HK-2 (cell line): ENCODE measurements around the gene OR4N2.
"Not testable (repeated sequence)": the region's sequence is repeated elsewhere in the genome, so short reads cannot be mapped to it uniquely, and the experiment has no call there.

Experiments used
- DNase-seq: peaks from one replicate; pipeline ENCODE4 v3.0.0-alpha.2; 2018; ENCODE audit not compliant: unreplicated experiment

The OR4N2 gene, protein sequence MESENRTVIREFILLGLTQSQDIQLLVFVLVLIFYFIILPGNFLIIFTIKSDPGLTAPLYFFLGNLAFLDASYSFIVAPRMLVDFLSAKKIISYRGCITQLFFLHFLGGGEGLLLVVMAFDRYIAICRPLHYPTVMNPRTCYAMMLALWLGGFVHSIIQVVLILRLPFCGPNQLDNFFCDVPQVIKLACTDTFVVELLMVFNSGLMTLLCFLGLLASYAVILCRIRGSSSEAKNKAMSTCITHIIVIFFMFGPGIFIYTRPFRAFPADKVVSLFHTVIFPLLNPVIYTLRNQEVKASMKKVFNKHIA

DNA sequence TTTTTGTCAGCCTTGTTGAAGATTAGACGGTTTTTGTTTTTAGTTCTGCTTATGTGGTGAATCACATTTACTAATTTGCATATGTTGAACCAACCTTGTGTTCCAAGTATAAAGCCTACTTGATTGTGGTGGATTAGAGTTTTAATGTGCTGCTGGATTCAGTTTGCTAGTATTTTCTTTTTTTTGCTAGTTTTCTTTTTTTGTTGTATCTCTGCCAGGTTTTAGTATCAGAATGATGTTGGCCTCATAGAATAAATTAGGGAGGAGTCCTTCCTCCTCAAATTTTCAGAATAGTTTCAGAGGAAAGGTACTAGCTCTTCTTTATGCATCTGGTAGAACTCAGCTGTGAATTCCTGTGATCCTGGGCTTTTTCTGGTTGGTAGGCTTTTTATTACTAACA lies at the start of gene OR4N2:
Gene OR4N2 (plus strand): TSS at position 301 of the 400 bp plus-strand sequence. CDS start 23,679 bp downstream, outside the sequence.
- DNase-seq, result not testable (repeated sequence)

GRCh38 chr14:19754172-19754571 lies 49.4 kb upstream of the OR4N2 start:
- DNase-seq, result no peak

GRCh38 chr14:19771491-19771890 lies 32.1 kb upstream of the OR4N2 start:
- DNase-seq, result not testable (repeated sequence)

GRCh38 chr14:19771895-19772430 lies 31.6 kb upstream of the OR4N2 start:
- DNase-seq, result no peak

DNA sequence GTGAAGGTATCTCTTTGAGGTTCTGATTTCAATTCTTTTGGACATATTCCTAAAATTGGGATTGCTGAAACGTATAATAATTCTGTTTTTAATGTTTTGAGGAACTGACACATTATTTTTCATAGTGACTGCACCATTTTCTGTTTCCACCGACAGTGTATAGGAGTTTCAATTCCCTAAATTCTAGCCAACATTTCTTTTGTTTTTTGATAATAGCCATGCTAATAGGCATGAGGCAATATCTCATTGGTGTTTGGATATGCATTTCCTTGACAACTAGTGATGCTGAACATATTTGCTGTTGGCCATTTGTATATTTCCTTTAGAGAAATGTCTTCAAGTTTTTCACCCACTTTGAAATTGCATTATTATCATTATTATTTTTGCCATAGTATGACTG lies 31.1 kb upstream of the OR4N2 start:
- DNase-seq, result not testable (repeated sequence)

DNA sequence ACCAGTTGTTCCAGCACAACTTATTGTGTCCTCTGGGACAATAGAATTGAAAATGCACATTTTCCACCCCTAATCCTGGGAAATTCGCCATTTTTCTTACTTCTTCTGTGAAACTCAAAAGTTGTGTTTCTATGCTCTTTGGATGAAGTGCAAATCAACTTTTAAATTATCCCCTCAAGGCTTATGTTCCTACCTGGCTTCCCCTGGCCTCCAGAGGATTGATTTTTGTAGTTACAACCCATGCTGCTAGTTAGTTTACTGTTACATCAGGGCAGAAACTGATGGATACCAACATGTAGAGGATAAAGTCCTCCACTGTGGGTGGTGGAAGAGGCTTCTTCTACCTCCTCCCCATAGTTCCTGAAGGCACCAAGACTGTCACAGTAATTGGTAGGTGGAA lies 30.4 kb upstream of the OR4N2 start, which contains the start of gene OR4M1:
Gene OR4M1 (plus strand): TSS at position 301 of the 400 bp plus-strand sequence. CDS start 6,819 bp downstream, outside the sequence.
- not testable (repeated sequence) for DNase-seq

DNA sequence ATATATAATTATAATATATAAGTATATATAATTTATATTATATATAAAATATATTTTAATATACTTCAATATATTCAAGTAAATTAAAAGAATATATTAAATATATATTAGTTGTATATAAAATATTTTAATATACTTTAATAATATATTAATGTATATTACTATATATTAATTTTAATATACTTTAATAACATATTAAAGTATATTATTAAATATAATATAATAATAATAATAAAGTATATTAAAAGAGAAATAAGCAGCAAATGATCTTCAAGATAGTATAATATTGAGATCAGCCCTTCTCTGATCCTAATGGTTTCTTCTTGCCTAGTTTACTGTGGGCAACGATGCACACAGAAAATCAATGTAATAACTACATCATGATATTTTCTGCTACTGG lies 28.0 kb upstream of the OR4N2 start:
- no peak for DNase-seq

DNA sequence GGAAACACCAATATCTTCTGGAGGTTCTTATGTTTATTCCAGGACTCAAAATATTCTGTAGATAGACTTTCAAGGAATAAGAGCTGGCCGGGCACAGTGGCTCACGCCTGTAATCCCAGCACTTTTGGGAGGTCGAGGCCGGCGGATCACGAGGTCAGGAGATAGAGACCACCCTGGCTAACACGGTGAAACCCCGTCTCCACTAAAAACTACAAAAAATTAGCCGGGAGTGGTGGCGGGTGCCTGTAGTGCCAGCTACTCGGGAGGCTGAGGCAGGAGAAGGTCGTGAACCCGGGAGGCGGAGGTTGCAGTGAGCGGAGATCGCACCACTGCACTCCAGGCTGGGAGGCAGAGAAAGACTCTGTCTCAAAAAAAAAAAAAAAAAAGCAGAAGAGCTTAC lies 17.7 kb upstream of the OR4N2 start:
- DNase-seq, result not testable (repeated sequence)

DNA sequence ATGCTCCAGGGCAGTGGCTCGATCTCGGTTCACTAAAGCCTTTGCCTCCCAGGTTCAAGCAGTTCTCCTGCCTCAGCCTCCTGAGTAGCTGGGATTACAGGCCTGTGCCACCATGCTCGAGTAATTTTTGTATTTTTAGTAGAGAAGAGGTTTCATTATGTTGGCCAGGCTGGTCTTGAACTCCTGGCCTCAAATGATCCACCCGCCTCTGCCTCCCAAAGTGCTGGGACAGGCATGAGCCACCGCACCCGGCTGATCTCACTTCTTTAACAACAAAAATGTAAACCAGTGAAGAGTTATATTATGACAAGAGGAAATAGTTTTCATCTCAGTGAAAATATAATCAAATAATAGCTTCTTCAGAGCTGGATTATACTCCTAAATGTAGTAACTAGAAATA lies 16.3 kb upstream of the OR4N2 start:
- not testable (repeated sequence) for DNase-seq

DNA sequence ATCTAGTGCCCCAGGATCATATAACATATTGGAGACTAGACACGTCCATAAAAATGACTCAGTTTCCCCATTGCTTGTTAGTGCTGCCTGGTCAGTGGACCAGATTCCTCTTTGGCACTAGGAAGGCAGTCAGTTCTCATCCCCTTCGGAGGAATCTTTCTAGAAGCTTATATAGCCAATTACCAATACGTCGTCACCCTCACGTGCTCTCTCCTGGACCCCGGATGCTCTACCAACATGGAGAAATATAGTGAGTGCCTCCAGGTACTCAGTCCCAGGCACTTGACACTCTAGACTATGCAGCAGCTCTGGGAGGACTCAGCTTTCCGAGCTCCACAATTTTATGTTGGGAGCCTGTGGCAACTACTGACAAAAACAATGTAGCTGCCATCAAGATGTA lies 15.4 kb upstream of the OR4N2 start:
- DNase-seq, result not testable (repeated sequence)

DNA sequence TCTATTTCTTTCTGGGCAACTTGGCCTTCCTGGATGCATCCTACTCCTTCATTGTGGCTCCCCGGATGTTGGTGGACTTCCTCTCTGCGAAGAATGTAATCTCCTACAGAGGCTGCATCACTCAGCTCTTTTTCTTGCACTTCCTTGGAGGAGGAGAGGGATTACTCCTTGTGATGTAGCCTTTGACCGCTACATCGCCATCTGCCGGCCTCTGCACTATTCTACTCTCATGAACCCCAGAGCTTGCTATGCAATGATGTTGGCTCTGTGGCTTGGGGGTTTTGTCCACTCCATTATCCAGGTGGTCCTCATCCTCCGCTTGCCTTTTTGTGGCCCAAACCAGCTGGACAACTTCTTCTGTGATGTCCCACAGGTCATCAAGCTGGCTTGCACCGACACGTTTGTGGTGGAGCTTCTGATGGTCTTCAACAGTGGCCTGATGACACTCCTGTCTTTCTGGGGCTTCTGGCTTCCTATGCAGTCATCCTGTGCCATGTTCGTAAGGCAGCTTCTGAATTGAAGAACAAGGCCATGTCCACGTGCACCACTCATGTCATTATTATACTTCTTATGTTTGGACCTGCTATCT lies 7.0 kb upstream of the OR4N2 start:
- not testable (repeated sequence) for DNase-seq

GRCh38 chr14:19799880-19800279 lies 3.7 kb upstream of the OR4N2 start:
- no peak for DNase-seq

DNA sequence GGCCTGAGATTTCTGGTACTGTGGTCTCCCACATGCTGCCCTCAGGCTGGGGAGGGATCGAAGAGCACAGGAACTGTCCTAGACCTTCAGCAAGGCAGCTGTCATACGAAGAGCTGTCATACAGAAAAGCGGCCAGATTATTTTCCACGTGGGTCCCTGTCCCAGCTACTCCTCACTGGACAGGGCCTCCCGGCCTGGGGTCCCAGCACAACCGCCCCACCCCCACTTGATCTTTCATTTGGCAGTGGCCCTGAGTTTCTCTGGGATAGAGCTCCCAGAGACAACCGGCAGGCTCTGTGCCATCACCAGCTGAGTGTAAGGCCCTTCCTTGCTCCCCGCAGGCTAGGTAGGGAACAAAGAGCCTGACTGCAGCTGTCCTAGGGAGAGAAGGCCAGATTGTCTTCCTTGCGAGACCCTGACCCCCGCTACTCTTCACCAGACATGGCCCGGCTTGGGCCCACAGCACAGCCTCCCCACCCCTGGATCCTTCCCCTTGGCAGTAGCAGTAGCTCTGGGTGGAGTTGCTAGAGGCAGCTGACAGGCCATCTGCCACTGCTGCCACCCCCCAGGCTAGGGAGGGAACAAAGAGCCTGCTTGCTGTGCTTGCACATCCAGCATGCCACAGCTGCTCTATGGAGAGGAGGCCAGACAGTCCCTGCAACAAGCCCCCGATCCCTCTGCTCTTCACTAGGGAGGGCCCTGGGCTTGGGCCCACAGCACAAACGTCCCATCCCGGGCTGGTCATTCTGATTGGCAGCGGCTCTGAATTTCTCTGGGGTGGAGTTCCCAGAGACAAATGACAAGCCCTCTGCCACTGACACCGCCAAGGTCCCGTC lies 3.1 kb upstream of the OR4N2 start:
- no peak for DNase-seq

- DNase-seq, result no peak
Measured at GRCh38 chr14:19801118-19801464, 2.5 kb upstream of the OR4N2 start.

GRCh38 chr14:19813171-19813920 lies 9.8 kb downstream of the OR4N2 start:
- DNase-seq, result not testable (repeated sequence)

- not testable (repeated sequence) for DNase-seq
Measured at GRCh38 chr14:19819879-19820278, 16.3 kb downstream of the OR4N2 start.

DNA sequence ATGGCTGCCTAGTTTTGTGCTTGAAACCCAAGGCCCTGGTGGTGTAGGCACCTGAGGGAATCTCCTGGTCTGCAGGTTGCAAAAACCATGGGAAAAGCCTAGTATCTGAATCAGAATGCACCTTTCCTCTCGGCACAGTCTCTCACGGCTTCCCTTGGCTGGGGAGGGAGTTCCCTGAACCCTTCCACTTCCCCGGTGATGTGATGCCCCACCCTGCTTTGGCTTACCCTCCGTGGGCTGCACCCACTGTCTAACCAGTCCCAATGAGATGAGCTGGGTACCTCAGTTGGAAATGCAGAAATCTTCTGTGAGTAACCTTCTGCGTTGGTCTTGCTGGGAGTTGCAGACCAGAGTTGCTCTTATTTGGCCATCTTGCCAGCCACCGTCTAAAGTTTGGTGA lies 17.4 kb downstream of the OR4N2 start:
- DNase-seq, result not testable (repeated sequence)

GRCh38 chr14:19823178-19823577 lies 19.6 kb downstream of the OR4N2 start:
- no peak for DNase-seq

DNA sequence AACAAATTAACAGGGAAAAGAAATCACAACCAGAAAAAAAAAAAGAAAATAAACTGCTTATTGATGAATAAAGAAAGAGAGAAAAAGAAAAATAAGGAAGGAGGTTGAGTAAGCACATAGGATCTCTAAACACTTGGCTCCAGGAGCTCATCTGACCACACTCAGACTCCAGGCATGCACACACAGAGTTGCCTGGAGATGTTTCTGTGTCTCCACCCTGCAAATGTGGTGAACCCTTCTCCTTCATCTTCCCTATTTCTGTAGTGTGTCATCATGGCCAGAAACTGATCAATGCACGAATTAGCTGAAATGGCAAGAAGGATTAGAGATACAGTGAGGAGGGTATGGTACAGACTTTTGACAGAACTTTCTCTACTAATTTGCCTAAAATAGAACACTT lies 20.2 kb downstream of the OR4N2 start:
- no peak for DNase-seq

- not testable (repeated sequence) for DNase-seq
Measured at GRCh38 chr14:19827626-19828244, 24.2 kb downstream of the OR4N2 start.

DNA sequence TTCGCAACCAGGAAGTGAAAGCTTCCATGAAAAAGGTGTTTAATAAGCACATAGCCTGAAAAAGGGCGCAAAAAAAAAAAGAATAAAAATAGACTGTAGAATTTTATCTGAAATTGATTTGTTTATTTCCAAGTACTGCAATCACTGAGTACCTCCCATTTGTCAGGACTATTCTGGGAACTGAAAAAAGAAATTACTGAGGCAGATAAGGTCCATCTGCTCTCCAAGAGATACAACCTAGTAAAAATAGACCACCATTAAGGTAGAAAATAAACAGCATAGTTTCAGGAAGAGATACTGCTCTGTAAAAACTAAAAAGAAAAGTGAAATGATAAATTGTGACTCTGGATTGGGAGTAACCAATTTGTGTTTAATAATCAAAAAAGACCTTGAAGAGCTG lies 24.7 kb downstream of the OR4N2 start:
- no peak for DNase-seq
